ENCODE measurements around the gene MTMR1.

Gene MTMR1

GRCh38 chrX:150769408-150769807 is 76.2 kb downstream of the MTMR1 start:
- H3K4me3 ChIP-seq (ENCODE audit: low read length), result no peak overlapping the region
- TF ChIP-seq CTCF (conservative IDR thresholded peaks at IDR 0.05; ENCODE audit: low read depth, low read length), result no peak
- DNase-seq (ENCODE audit: low read depth), result no peak

GRCh38 chrX:150770623-150771022 is 77.4 kb downstream of the MTMR1 start:
- no peak for DNase-seq (ENCODE audit: low read depth)
- TF ChIP-seq CTCF (conservative IDR thresholded peaks at IDR 0.05; ENCODE audit: low read depth, low read length), result no peak
- no peak overlapping the region for H3K4me3 ChIP-seq (ENCODE audit: low read length)

GRCh38 chrX:150771116-150771515 is 77.9 kb downstream of the MTMR1 start:
- H3K4me3 ChIP-seq (ENCODE audit: low read length), result no peak overlapping the region
- TF ChIP-seq CTCF (conservative IDR thresholded peaks at IDR 0.05; ENCODE audit: low read depth, low read length), result no peak
- DNase-seq (ENCODE audit: low read depth), result no peak

- peak; percentile 72 for TF ChIP-seq CTCF (conservative IDR thresholded peaks at IDR 0.05; ENCODE audit: low read depth, low read length)
- no peak for DNase-seq (ENCODE audit: low read depth)
- H3K4me3 ChIP-seq (ENCODE audit: low read length), result no peak overlapping the region
Measured at GRCh38 chrX:150772150-150772970, 79.2 kb downstream of the MTMR1 start.

GRCh38 chrX:150773117-150773516 is 79.9 kb downstream of the MTMR1 start:
- no peak for TF ChIP-seq CTCF (conservative IDR thresholded peaks at IDR 0.05; ENCODE audit: low read depth, low read length)
- no peak for DNase-seq (ENCODE audit: low read depth)
- H3K4me3 ChIP-seq (ENCODE audit: low read length), result no peak overlapping the region

GRCh38 chrX:150773634-150774033 is 80.4 kb downstream of the MTMR1 start:
- no peak overlapping the region for H3K4me3 ChIP-seq (ENCODE audit: low read length)
- TF ChIP-seq CTCF (conservative IDR thresholded peaks at IDR 0.05; ENCODE audit: low read depth, low read length), result no peak
- DNase-seq (ENCODE audit: low read depth), result no peak
